ENCODE results near the gene NR4A3. TPM values are rescaled to one million over a fixed set of nuclear protein-coding genes. Genes with fewer than 3 reads are reported as not detected.

Gene NR4A3
- total and polyA plus RNA-seq, 2 of the 13 experiments (the other 11 are each of a cell fraction or from before 2014, with no cell fraction given): 0.02 to 0.09 TPM

DNA sequence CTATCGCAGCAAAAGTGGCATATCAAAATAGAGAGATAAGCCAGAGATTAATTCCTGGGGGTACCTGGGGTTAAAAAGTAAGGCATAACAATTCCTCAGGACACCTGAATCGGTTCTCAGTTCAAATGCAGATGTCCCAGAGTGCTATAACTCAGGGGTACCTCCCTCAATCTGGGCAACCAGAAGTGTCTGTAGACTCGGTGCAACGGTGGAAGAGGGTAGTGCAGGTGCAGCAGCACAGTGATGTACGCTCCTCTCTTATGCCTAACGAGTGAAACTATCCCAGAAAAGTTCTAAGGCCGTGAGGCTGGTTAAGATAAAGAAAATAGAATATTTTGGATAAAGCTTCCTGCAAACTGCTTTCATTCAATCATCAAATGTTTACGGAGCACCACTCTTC lies 7.9 kb upstream of the NR4A3 start:
- no peak for DNase-seq (ENCODE audit: low spot score)
- CTCF ChIA-PET (ENCODE audit: low intra/inter-chr PET ratio, low total read pairs): no interaction called here
- no TSS peak for BruUV-seq (replicated peaks)
- intact Hi-C loops (cut with micrococcal nuclease; ENCODE audit: unreplicated experiment) (no loop called here), in situ Hi-C loops (cut with HindIII; ENCODE audit: extremely low pct_ligation_motif_present, low pct_unique_long_range_greater_than_20kb) (no loop called here)
- Histone ChIP-seq H3K4me2 (ENCODE audit: low read depth, low read length) (no peak overlapping the region), H3K4me1 (ENCODE audit: insufficient read depth, low read length) (peaks cover 10% of the 10 kb centered on the region), H4K20me1 (ENCODE audit: insufficient read depth, low read length) (no peaks in the 10 kb centered on the region), H3K9ac (ENCODE audit: insufficient read depth, low read depth, low read length) (no peak overlapping the region), H2AFZ (ENCODE audit: low read length) (no peak overlapping the region), H3K79me2 (ENCODE audit: insufficient read depth, low read length) (peaks cover 4% of the 10 kb centered on the region), H3K36me3 (replicated peaks in 1 of 2; ENCODE audit: control insufficient read depth in 1 of 2, insufficient read depth in 2 of 2, low read length in 2 of 2) (no peaks in the 10 kb centered on the region), H3K4me3 (replicated peaks in 1 of 3; ENCODE audit: insufficient read depth in 1 of 3, low read depth in 2 of 3, low read length in 3 of 3) (no peak overlapping the region), H3K27ac (ENCODE audit: extremely low read length, insufficient read depth, low read length) (no peak overlapping the region), H3K9me3 (ENCODE audit: low read length) (no peaks in the 10 kb centered on the region), H3K27me3 (ENCODE audit: control insufficient read depth in 1 of 2, insufficient read depth in 2 of 2, low read length in 2 of 2) (no peaks in the 10 kb centered on the region)
- FAIRE-seq: no peak
- POLR2A ChIA-PET: no interaction called here
- TF ChIP-seq, protein P1, sequence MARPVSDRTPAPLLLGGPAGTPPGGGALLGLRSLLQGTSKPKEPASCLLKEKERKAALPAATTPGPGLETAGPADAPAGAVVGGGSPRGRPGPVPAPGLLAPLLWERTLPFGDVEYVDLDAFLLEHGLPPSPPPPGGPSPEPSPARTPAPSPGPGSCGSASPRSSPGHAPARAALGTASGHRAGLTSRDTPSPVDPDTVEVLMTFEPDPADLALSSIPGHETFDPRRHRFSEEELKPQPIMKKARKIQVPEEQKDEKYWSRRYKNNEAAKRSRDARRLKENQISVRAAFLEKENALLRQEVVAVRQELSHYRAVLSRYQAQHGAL (CRISPR knock-in tag; IDR thresholded peaks at IDR 0.05; ENCODE audit: not compliant biosample characterization): no peak
- TF ChIP-seq ZNF605 (CRISPR knock-in tag; IDR thresholded peaks at IDR 0.05) (no peak), AHR (CRISPR knock-in tag; IDR thresholded peaks at IDR 0.05) (no peak), ZNF709 (CRISPR knock-in tag; IDR thresholded peaks at IDR 0.05) (no peak), PHF21A (CRISPR knock-in tag; IDR thresholded peaks at IDR 0.05) (no peak)
- TF ChIP-seq, protein P2, sequence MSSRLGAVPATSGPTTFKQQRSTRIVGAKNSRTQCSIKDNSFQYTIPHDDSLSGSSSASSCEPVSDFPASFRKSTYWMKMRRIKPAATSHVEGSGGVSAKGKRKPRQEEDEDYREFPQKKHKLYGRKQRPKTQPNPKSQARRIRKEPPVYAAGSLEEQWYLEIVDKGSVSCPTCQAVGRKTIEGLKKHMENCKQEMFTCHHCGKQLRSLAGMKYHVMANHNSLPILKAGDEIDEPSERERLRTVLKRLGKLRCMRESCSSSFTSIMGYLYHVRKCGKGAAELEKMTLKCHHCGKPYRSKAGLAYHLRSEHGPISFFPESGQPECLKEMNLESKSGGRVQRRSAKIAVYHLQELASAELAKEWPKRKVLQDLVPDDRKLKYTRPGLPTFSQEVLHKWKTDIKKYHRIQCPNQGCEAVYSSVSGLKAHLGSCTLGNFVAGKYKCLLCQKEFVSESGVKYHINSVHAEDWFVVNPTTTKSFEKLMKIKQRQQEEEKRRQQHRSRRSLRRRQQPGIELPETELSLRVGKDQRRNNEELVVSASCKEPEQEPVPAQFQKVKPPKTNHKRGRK (CRISPR knock-in tag; IDR thresholded peaks at IDR 0.05): no peak
- no peak for ATAC-seq
- 93% methylated on average over 8 of the region's 8 CpGs for WGBS (ENCODE audit: low lambda C conversion rate)

DNA sequence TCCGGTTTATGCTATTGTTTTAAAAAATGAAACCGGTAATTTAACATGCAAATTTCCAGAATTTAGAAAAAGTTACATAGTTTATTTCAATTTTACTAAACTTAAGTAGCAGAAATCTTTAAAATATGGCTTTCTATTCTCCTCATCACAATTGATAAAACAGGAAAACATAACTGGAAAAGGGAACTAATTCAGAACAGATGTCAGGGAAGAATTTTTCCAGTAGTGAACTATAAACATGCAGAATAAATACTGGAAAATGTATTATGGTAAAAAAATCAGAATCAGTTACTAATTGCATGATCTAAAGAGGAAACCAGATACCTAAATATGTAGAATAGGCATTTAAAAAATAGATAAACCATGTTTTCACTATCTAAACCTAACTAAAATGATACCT lies 7.3 kb upstream of the NR4A3 start:
- ATAC-seq (no peak), DNase-seq (ENCODE audit: low spot score) (no peak), FAIRE-seq (no peak)
- peaks cover 12% of the 10 kb centered on the region for H3K4me1 ChIP-seq (ENCODE audit: insufficient read depth, low read length)
- H3K9me3 ChIP-seq (ENCODE audit: low read length): no peaks in the 10 kb centered on the region
- no peak overlapping the region for H3K4me2 ChIP-seq (ENCODE audit: low read depth, low read length)
- H3K9ac ChIP-seq (ENCODE audit: insufficient read depth, low read depth, low read length): no peak overlapping the region
- no peak overlapping the region for H2AFZ ChIP-seq (ENCODE audit: low read length)
- 93% methylated on average over 2 of the region's 2 CpGs for WGBS (ENCODE audit: low lambda C conversion rate)
- in situ Hi-C loops (cut with HindIII; ENCODE audit: extremely low pct_ligation_motif_present, low pct_unique_long_range_greater_than_20kb): no loop called here
- no peaks in the 10 kb centered on the region for H3K27me3 ChIP-seq (ENCODE audit: control insufficient read depth in 1 of 2, insufficient read depth in 2 of 2, low read length in 2 of 2)
- H3K79me2 ChIP-seq (ENCODE audit: insufficient read depth, low read length): peaks cover 5% of the 10 kb centered on the region
- ChIA-PET POLR2A (no interaction called here), CTCF (ENCODE audit: low intra/inter-chr PET ratio, low total read pairs) (no interaction called here)
- H3K4me3 ChIP-seq (replicated peaks in 1 of 3; ENCODE audit: insufficient read depth in 1 of 3, low read depth in 2 of 3, low read length in 3 of 3): no peak overlapping the region
- H3K36me3 ChIP-seq (replicated peaks in 1 of 2; ENCODE audit: control insufficient read depth in 1 of 2, insufficient read depth in 2 of 2, low read length in 2 of 2): no peaks in the 10 kb centered on the region
- BruUV-seq (replicated peaks): no TSS peak
- H3K27ac ChIP-seq (ENCODE audit: extremely low read length, insufficient read depth, low read length): no peak overlapping the region
- intact Hi-C loops (cut with micrococcal nuclease; ENCODE audit: unreplicated experiment): no loop called here
- no peaks in the 10 kb centered on the region for H4K20me1 ChIP-seq (ENCODE audit: insufficient read depth, low read length)
- TF ChIP-seq ZZZ3 (CRISPR knock-in tag; IDR thresholded peaks at IDR 0.05; ENCODE audit: borderline replicate concordance): no peak
- TF ChIP-seq, protein P3, sequence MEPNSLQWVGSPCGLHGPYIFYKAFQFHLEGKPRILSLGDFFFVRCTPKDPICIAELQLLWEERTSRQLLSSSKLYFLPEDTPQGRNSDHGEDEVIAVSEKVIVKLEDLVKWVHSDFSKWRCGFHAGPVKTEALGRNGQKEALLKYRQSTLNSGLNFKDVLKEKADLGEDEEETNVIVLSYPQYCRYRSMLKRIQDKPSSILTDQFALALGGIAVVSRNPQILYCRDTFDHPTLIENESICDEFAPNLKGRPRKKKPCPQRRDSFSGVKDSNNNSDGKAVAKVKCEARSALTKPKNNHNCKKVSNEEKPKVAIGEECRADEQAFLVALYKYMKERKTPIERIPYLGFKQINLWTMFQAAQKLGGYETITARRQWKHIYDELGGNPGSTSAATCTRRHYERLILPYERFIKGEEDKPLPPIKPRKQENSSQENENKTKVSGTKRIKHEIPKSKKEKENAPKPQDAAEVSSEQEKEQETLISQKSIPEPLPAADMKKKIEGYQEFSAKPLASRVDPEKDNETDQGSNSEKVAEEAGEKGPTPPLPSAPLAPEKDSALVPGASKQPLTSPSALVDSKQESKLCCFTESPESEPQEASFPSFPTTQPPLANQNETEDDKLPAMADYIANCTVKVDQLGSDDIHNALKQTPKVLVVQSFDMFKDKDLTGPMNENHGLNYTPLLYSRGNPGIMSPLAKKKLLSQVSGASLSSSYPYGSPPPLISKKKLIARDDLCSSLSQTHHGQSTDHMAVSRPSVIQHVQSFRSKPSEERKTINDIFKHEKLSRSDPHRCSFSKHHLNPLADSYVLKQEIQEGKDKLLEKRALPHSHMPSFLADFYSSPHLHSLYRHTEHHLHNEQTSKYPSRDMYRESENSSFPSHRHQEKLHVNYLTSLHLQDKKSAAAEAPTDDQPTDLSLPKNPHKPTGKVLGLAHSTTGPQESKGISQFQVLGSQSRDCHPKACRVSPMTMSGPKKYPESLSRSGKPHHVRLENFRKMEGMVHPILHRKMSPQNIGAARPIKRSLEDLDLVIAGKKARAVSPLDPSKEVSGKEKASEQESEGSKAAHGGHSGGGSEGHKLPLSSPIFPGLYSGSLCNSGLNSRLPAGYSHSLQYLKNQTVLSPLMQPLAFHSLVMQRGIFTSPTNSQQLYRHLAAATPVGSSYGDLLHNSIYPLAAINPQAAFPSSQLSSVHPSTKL (CRISPR knock-in tag; IDR thresholded peaks at IDR 0.05): no peak
- no peak for TF ChIP-seq NFIC (IDR thresholded peaks at IDR 0.05; ENCODE audit: low read length)
- TF ChIP-seq ZFP37 (CRISPR knock-in tag; IDR thresholded peaks at IDR 0.05; ENCODE audit: borderline replicate concordance): no peak
- TF ChIP-seq, protein P4, sequence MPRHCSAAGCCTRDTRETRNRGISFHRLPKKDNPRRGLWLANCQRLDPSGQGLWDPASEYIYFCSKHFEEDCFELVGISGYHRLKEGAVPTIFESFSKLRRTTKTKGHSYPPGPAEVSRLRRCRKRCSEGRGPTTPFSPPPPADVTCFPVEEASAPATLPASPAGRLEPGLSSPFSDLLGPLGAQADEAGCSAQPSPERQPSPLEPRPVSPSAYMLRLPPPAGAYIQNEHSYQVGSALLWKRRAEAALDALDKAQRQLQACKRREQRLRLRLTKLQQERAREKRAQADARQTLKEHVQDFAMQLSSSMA (CRISPR knock-in tag; IDR thresholded peaks at IDR 0.05): no peak
- TF ChIP-seq ZNF7 (CRISPR knock-in tag; IDR thresholded peaks at IDR 0.05): no peak
- TF ChIP-seq ZBTB3 (CRISPR knock-in tag; IDR thresholded peaks at IDR 0.05; ENCODE audit: borderline replicate concordance, low read depth): no peak

All from HepG2 (cell line).